Upper lobe of left lung (tissue), 4 donors: ENCODE data around the gene API5.

Source experiments
- CTCF ChIP-seq, 6 experiments: fragments of 450-650 bp in 4 of 6; fragments of 200-600 bp in 2 of 6; sonication (generic) in 2 of 6; IDR thresholded peaks; one replicate each; pipeline ENCODE4 v1.5.1; 2016 to 2019; ENCODE audit warnings: antibody characterized with exemption in 6 of 6
- EP300 ChIP-seq, 4 donors: sonication (generic); formaldehyde crosslinking; IDR thresholded peaks; one replicate each; pipeline ENCODE4 v1.5.1; 2017; ENCODE audit warnings: antibody characterized with exemption in 4 of 4, control low read depth in 2 of 4
- POLR2A ChIP-seq, 4 donors: fragments of 450-650 bp; IDR thresholded peaks; one replicate each; pipeline ENCODE4 v1.5.1; 2016 to 2017; ENCODE audit warnings: antibody characterized with exemption in 4 of 4, mild to moderate bottlenecking in 2 of 4
- POLR2AphosphoS5 ChIP-seq, 2 donors: sonication (generic); formaldehyde crosslinking; IDR thresholded peaks; one replicate each; pipeline ENCODE4 v1.5.1; 2017; ENCODE audit warnings: antibody characterized with exemption in 2 of 2

- TF ChIP-seq POLR2A (IDR thresholded peaks at IDR 0.05) (no peak), CTCF (IDR thresholded peaks at IDR 0.05) (no peak), EP300 (IDR thresholded peaks at IDR 0.05) (no peak), POLR2AphosphoS5 (IDR thresholded peaks at IDR 0.05) (no peak)
Measured at GRCh38 chr11:43269254-43269918, 42.4 kb upstream of the API5 start.
